ENCODE data around the gene CTNNA2.

The CTNNA2 gene

DNA sequence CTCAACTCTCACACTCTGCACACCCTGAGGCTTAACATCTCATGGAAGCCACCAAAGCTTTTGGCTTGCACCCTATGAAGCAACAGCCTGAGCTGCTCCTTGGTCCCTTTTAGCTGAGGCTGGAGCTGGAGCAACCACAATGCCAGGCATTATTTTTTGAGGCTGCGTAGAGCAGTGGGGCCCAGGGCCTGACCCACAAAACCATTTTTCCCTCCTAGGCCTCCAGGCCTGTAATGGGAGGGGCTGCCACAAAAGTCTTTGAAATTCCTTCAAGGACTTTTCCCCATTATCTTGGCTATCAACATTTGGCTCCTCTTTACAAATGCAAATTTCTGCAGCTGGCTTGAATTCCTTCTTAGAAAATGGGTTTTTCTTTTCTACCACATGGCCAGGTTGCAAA is 39.8 kb downstream of the CTNNA2 start:
- no peak for DNase-seq (ENCODE audit: extremely low read depth, low read depth)
- TF ChIP-seq, protein P1, sequence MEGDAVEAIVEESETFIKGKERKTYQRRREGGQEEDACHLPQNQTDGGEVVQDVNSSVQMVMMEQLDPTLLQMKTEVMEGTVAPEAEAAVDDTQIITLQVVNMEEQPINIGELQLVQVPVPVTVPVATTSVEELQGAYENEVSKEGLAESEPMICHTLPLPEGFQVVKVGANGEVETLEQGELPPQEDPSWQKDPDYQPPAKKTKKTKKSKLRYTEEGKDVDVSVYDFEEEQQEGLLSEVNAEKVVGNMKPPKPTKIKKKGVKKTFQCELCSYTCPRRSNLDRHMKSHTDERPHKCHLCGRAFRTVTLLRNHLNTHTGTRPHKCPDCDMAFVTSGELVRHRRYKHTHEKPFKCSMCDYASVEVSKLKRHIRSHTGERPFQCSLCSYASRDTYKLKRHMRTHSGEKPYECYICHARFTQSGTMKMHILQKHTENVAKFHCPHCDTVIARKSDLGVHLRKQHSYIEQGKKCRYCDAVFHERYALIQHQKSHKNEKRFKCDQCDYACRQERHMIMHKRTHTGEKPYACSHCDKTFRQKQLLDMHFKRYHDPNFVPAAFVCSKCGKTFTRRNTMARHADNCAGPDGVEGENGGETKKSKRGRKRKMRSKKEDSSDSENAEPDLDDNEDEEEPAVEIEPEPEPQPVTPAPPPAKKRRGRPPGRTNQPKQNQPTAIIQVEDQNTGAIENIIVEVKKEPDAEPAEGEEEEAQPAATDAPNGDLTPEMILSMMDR (IDR thresholded peaks at IDR 0.05; ENCODE audit: low read depth, low read length): no peak

DNA sequence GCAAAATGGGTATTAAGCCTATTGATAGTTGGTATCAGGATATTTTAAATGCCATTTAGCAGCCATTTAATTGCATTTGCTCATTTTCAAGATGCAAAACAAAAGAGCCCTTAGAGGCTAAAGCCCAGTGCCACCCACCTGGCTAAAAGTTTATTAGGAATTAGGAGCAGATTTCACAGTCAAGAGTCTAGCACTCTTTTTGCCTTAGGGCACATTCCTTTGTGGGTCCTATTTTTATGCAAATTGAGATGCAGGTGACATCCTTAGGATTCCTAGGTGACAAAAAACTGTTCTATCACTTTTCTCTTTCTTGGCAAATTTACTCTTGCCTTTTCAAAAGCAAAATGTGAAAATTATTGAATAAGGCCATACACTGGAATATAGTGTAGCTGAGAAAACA is 42.0 kb downstream of the CTNNA2 start:
- no peak for DNase-seq (ENCODE audit: extremely low read depth, low read depth)
- TF ChIP-seq, protein P1 (IDR thresholded peaks at IDR 0.05; ENCODE audit: low read depth, low read length): no peak

DNA sequence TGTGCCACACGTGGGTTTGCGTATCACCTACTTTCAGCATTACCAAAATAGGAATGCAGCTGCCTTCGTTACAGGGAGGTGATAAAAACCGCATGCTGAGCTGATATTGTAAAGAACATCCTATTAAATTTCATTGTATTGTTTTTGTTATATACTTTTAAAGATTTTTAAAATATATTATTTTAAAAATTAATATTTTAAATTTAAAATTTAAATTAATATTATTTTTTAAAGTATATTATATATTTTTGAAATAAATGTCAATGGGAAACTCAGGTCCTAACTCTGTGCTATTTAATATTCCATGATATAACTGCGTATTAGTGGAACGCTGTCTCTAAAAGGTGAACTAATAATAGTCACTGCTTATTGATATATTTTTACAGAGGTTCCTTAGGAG is 51.2 kb downstream of the CTNNA2 start:
- TF ChIP-seq, protein P1 (IDR thresholded peaks at IDR 0.05; ENCODE audit: low read depth, low read length): no peak
- DNase-seq (ENCODE audit: extremely low read depth, low read depth): no peak

DNA sequence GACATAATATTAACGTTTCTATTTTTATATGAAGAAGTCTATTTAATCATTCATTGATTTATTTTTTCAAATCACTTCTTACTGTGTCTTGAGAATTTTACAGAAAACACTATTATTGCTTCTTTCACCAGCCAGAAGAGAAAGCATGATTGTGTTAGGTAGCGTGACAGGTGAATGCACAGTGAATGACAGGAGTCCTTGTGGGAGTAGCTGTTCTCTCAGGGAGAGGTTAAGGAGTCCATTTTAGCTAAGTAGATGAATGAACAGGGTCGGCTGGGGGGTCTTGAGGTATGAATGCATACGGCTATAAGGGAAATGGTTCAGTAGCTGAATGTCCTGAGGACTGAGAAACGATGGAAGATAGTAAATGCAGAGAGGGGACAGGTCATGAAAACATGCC is 56.2 kb downstream of the CTNNA2 start:
- TF ChIP-seq, protein P1 (IDR thresholded peaks at IDR 0.05; ENCODE audit: low read depth, low read length): no peak
- no peak for DNase-seq (ENCODE audit: extremely low read depth, low read depth)

DNA sequence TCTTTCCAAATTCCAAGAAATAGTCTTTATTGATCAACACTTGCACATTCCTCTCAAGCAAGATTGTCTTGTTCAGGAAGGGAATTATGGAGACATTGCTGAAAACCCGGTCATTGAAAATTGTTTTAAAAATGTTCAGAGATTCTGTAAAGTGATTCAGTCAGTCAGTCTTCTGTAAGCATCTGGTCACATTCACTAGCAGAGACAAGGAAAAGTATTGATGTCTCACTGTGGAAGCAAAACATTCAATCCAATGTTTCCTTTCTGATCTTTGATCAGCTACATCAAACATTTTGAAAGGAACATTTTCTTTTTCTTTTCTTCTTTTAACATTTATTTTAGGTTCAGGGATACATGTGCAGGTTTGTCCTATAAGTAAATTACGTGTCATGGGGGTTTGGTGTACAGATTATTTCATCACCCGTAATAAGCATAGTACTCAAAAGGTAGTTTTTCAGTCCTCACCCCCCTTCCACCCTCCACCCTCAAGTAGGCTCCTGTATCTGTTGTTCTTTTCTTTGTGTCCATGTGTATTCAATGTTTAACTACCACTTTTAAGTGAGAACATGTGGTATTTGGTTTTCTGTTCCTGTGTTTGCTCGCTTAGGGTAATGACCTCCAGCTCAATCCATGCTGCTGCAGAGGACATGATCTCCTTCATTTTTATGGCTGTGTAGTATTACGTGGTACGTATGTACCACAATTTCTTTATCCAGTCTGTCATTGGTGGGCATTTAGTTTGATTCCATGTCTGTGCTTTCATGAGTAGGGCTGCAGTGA is 61.2 kb downstream of the CTNNA2 start:
- DNase-seq (ENCODE audit: extremely low read depth, low read depth): no peak
- TF ChIP-seq, protein P1 (IDR thresholded peaks at IDR 0.05; ENCODE audit: low read depth, low read length): no peak

DNA sequence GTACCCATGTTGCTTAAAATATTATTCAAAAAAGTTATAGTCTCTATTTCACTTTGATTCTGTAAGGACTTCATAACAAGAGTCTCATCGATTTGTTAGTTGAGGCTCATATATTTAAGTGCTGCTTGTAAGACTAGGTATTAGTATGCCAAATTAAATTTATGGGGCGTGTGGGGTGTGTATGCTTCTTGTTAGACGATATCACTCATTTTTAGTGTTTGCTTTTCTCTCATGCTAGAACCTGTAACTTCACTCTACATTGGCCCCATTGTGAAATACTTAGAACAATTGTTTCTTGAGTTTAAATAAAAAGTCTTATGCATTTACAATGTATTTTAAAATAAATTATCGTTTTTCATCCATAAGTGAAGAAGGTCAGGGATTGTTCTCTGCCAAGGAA is 63.6 kb downstream of the CTNNA2 start:
- TF ChIP-seq, protein P1 (IDR thresholded peaks at IDR 0.05; ENCODE audit: low read depth, low read length): no peak
- DNase-seq (ENCODE audit: extremely low read depth, low read depth): no peak

DNA sequence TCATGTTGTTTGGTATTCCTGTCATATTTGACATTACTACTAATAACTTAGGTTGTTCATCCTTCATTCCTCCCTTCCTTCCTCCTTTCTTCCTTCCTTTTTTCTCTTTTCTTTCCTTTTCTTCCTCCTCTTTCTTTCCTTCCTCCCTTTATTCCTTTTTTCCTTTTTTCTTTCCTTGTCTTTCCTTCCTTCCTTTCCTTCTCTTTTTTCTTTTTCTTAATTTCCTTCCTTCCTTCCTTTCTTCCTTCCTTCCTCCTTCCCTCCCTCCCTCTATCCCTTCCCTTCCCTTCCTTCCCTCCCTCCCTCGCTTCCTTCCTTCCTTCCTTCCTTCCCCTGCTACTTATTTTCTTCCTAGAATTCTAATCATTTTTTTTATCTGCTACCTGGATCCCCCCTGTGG is 66.1 kb downstream of the CTNNA2 start:
- DNase-seq (ENCODE audit: extremely low read depth, low read depth): no peak
- TF ChIP-seq, protein P1 (IDR thresholded peaks at IDR 0.05; ENCODE audit: low read depth, low read length): no peak
